ENCODE measurements around the gene SH3BGRL2.

DNA sequence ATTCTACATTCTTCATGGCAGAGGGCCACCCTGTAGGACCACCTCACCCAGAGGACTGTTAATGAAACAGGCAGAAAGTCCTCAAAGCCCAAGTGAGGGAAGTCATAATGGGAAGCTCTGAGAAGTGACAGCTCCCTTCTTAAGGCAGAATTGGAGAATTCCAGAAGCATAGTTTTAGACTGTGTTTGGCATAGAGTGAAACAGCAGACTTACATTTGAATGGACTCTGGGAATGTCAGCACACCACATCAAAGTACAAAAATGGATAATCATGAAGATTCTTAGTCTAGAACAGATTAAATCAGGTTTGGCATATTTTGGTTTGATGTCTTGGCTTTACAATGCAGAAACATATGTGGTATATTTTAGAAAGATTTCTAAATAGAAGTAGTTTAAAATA, 17.9 kb downstream of the SH3BGRL2 start:
- TF ChIP-seq, protein P1, sequence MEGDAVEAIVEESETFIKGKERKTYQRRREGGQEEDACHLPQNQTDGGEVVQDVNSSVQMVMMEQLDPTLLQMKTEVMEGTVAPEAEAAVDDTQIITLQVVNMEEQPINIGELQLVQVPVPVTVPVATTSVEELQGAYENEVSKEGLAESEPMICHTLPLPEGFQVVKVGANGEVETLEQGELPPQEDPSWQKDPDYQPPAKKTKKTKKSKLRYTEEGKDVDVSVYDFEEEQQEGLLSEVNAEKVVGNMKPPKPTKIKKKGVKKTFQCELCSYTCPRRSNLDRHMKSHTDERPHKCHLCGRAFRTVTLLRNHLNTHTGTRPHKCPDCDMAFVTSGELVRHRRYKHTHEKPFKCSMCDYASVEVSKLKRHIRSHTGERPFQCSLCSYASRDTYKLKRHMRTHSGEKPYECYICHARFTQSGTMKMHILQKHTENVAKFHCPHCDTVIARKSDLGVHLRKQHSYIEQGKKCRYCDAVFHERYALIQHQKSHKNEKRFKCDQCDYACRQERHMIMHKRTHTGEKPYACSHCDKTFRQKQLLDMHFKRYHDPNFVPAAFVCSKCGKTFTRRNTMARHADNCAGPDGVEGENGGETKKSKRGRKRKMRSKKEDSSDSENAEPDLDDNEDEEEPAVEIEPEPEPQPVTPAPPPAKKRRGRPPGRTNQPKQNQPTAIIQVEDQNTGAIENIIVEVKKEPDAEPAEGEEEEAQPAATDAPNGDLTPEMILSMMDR (tag by site-specific recombination; IDR thresholded peaks at IDR 0.05): no peak
- TF ChIP-seq ZNF548 (tag by site-specific recombination; IDR thresholded peaks at IDR 0.05): no peak
- TF ChIP-seq ZBTB21 (tag by site-specific recombination; IDR thresholded peaks at IDR 0.05): no peak
- no peak for TF ChIP-seq ZBTB17 (tag by site-specific recombination; IDR thresholded peaks at IDR 0.05)
- TF ChIP-seq ZNF561 (tag by site-specific recombination; IDR thresholded peaks at IDR 0.05; ENCODE audit: borderline replicate concordance): no peak
